Stimulated activated CD4-positive, alpha-beta T cell treated with anti-CD3 and anti-CD28 coated beads, Interleukin-12 subunit alpha, Interleukin-12 subunit beta, amount 100 ng/mL, for 48 hours (primary cell): ENCODE data around the gene SLC51A.
"Not testable (repeated sequence)": the region's sequence is repeated elsewhere in the genome, so short reads cannot be mapped to it uniquely, and the experiment has no call there.

Source experiments
- DNase-seq, 3 donors: peaks; one replicate each; pipeline ENCODE4 v3.0.0-alpha.2; 2020; ENCODE audit warnings: low read depth in 2 of 3, low spot score in 1 of 3

SLC51A gene

GRCh38 chr3:196238612-196239560 is 22.6 kb downstream of the SLC51A start:
- no peak for DNase-seq

- DNase-seq = no peak
These were observed 24.1 kb downstream of the SLC51A start for GRCh38 chr3:196240424-196240823.

DNA sequence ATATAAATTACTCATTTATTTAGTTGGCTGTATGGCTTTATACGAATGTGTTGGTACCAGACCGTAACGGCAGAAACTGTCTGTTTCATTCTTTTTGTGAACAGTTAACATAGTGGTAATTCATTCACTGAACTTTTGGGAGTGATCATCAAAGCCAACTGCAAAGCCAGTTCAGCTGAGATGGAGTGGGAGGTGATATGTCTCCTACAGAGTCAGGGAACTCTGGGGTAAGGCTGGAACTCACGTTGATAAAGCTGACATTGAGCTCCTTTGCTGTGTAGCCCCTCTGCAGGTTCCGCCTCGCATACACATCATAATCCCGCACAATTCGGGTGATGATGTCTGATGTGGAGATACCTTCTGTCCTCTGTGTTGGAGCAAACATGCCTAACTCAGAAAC is 25.4 kb downstream of the SLC51A start:
- DNase-seq = no peak

DNA sequence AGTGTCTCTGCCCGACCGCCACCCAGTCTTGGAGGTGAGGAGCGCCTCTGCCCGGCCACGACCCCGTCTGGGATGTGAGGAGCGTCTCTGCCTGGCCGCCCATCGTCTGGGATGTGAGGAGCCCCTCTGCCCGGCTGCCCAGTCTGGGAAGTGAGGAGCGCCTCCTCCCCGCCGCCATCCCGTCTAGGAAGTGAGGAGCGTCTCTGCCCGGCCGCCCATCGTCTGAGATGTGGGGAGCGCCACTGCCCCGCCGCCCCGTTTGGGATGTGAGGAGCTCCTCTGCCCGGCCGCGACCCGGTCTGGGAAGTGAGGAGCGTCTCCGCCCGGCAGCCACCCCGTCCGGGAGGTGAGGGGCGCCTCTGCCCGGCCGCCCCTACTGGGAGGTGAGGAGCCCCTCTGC is 27.8 kb downstream of the SLC51A start:
- DNase-seq = not testable (repeated sequence)

- DNase-seq = peak in 1 of 3 donors; percentile 19
These were observed 30.4 kb downstream of the SLC51A start for GRCh38 chr3:196246612-196247308.

DNA sequence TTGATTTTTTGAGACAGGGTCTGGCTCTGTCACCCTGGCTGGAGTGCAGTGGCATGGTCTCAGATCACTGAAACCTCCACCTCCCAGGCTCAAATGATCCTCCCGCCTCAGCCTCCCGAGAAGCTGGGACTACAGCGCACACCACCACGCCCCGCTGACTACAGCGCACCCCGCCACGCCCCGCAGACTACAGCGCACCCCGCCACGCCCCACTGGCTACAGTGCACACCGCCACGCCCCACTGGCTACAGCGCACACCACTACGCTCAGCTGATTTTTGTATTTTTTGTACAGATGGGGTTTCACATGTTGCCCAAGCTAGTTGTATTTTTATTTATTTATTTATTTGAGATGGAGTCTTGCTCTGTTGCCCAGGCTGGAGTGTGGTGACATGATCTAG is 35.6 kb downstream of the SLC51A start:
- no peak for DNase-seq

DNA sequence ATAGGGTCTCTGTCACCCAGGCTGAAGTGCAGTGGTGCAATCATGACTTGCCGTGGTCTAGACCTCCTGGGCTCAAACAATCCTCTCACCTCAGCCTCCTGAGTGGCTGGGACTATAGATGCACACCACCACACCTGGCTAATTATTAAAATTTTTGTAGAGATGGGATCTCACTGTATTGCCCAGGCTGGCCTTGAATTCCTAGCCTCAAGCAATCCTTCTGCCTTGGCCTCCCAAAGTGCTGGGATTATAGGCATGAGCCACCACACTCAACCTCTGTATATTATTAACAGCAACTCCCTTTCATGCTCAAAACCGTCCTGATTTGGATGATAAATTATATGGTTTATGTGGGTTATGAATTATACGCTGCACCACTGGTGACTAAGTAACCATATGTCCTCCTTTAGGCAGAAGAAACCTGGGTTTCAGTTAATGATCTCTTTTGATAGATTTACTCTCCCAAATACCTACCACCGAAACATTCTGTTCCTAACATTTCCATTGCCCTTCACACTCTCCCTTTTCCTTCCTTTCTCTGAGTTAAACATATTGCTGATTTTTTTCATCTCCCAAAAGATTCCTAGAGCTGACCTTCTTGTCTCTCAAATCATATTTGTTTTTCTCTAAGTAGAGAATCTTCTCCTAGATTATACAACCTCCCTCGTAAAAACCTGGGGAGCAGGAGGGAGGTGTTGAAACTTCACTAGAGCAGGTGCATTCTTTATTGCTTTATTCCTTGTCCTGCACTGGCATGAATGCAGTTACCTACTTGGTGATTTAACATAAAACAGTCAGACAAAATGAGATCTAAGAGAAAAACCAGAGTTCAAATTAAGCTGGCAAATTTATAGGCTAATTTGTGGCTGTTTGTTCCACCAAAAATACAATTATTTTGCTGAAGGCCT is 38.3 kb downstream of the SLC51A start:
- no peak for DNase-seq

DNA sequence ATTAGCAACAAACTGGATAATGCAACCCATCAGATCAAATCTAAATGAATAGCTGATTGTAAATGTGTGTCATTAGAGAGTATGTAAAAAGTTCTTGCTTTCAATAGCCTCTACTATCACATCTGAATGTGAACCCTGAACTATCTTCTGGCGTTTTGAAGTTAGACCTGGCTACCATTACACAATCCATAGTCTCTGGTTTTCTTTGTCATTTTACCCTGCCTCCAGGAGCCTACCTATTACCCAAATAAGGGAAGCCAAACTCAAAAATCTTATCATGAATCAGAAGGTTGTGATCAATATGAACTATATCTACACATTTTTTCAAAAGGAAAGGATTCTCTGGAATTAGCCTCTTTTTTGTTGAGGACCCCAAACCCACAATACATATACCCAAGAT is 39.4 kb downstream of the SLC51A start:
- no peak for DNase-seq

- no peak for DNase-seq
These were observed 44.5 kb downstream of the SLC51A start for GRCh38 chr3:196260784-196261183.

DNA sequence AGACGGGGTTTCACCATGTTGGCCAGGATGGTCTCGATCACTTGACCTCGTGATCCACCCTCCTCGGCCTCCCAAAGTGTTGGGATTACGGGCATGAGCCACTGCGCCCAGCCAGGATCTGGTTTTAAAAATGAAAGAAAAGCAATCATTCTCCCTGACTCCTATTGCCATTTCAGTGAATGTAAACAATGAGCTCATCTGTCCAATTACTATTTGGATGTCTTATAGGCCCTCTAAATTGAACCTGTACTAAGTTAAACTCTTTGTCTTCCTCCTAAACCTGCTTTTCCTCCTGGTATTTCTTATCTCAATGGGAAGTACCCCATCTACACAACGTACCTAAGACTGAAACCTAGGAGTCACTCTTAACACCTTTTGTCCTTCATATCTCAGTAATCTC is 47.5 kb downstream of the SLC51A start:
- DNase-seq = no peak

GRCh38 chr3:196268284-196269163 is 52.2 kb downstream of the SLC51A start:
- no peak for DNase-seq

DNA sequence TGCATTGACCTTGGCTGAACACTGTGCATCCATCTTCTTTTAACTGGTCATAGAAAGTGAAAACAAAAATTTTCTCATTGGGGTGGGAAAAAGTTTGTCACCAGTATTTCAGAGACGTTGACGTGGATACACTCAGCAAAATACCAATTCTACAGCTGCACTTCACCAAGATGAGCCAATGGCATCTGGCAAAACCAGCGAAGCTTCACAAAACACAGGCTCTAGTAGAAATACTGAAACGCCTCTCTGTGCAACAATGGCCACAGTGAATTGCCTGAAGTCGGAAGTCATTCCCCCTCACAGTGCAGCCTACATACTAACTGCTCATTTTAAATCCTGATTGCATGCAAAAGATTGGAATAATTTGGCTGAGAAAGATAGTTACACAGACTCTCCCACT is 54.2 kb downstream of the SLC51A start:
- no peak for DNase-seq

DNA sequence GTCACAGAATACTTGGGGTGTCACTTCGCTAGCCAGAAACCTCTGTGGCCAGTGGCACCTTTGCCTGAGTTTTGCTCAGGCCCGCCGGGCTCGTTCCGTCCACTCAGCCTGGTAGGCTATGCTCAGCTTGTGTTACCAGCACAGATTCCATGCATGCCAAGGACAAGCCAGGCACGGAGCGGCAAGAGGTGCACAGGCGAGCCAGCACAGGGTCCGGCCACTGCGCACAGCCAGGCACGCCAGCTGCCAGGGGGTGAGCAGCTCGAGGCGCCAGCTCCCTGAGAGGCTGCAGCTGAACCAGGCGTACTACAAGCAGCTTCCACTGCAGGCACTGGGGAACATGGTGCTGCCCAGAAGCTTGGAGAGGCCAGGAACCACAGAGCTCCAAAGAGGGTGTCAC is 56.5 kb downstream of the SLC51A start:
- DNase-seq = no peak

GRCh38 chr3:196273655-196274054 is 57.3 kb downstream of the SLC51A start:
- no peak for DNase-seq

GRCh38 chr3:196274585-196274984 is 58.3 kb downstream of the SLC51A start:
- peak; percentile 41 to 78 (median 59) for DNase-seq

- DNase-seq = no peak
These were observed 58.8 kb downstream of the SLC51A start for GRCh38 chr3:196275126-196275525.

GRCh38 chr3:196280689-196281440 is 64.5 kb downstream of the SLC51A start:
- DNase-seq = peak in 1 of 3 donors; percentile 30

- no peak for DNase-seq
These were observed 65.6 kb downstream of the SLC51A start for GRCh38 chr3:196281962-196282361.
